HepG2 (cell line): ENCODE data around the gene PPP1R9B. TPM values are rescaled to one million over a fixed set of nuclear protein-coding genes. Genes with fewer than 3 reads are reported as not detected.

Experiments
- ATF2 ChIP-seq: sonication (generic); formaldehyde crosslinking; IDR thresholded peaks from 2 replicates; pipeline ENCODE4 v1.4.0; 2020; ENCODE audit warnings: missing genetic modification reagents
- EP300 ChIP-seq, 3 experiments: sonication (generic) in 1 of 3; formaldehyde crosslinking in 1 of 3; IDR thresholded peaks; 2 replicates each; pipeline versions ENCODE4 v1.5.1 to v1.6.1; 2011 to 2020; ENCODE audit warnings: low read depth in 2 of 3, low read length in 2 of 3, borderline replicate concordance in 1 of 3, improper control_type of control experiment in 1 of 3, mild to moderate bottlenecking in 1 of 3, missing genetic modification reagents in 1 of 3, moderate library complexity in 1 of 3
- FUBP1 ChIP-seq: sonication (generic); formaldehyde crosslinking; IDR thresholded peaks from 2 replicates; pipeline ENCODE4 v1.5.1; 2020; ENCODE audit warnings: missing genetic modification reagents, mild to moderate bottlenecking, borderline replicate concordance
- HNF1B ChIP-seq: sonication (generic); formaldehyde crosslinking; IDR thresholded peaks from 2 replicates; pipeline ENCODE4 v1.5.1; 2020; ENCODE audit warnings: mild to moderate bottlenecking, moderate library complexity, missing genetic modification reagents
- PAXIP1 ChIP-seq: sonication (generic); formaldehyde crosslinking; conservative IDR thresholded peaks from 2 replicates; pipeline ENCODE4 v1.4.0; 2020; ENCODE audit warnings: mild to moderate bottlenecking, missing genetic modification reagents, moderate library complexity
- RAD51 ChIP-seq: fragments of 450-650 bp; IDR thresholded peaks from 2 replicates; pipeline ENCODE4 v1.6.1; 2016; ENCODE audit warnings: borderline replicate concordance
- TFDP2 ChIP-seq: sonication (generic); formaldehyde crosslinking; IDR thresholded peaks from 2 replicates; pipeline ENCODE4 v1.4.0; 2020; ENCODE audit warnings: missing genetic modification reagents
- ZNF12 ChIP-seq: sonication (generic); formaldehyde crosslinking; IDR thresholded peaks from 2 replicates; pipeline ENCODE4 v1.5.0; 2020; ENCODE audit warnings: missing genetic modification reagents
- ZNF225 ChIP-seq: sonication (generic); formaldehyde crosslinking; IDR thresholded peaks from 2 replicates; pipeline ENCODE4 v1.4.0; 2020; ENCODE audit warnings: mild to moderate bottlenecking, missing genetic modification reagents
- ZNF619 ChIP-seq: sonication (generic); formaldehyde crosslinking; IDR thresholded peaks from 2 replicates; pipeline ENCODE4 v1.4.0; 2020; ENCODE audit warnings: mild to moderate bottlenecking, missing genetic modification reagents
- ZNF687 ChIP-seq: sonication (generic); formaldehyde crosslinking; IDR thresholded peaks from 2 replicates; pipeline ENCODE4 v1.5.1; 2020; ENCODE audit warnings: mild to moderate bottlenecking, missing genetic modification reagents, moderate library complexity
- ZSCAN30 ChIP-seq: sonication (generic); formaldehyde crosslinking; IDR thresholded peaks from 2 replicates; pipeline ENCODE4 v1.5.0; 2020; ENCODE audit warnings: mild to moderate bottlenecking, missing genetic modification reagents
- polyA plus RNA-seq, 8 experiments: library from polyadenylated mRNA; depleted of rRNA in 3 of 8; stranded (reverse) in 7 of 8; unstranded in 1 of 8; fragments of >200 nt; fragmentation: Illumina TruSeq in 4 of 8; extraction: Trizol in 4 of 8; gene quantifications; 2 replicates each; pipeline versions ENCODE4 v1.2.1 to v1.2.3, GENCODE V29; 2011 to 2016; ENCODE audit warnings: low read depth in 4 of 8, missing spikeins in 1 of 8, mixed read lengths in 1 of 8; ENCODE audit not compliant: insufficient read depth in 1 of 8
- total RNA-seq, 5 experiments: library from RNA; depleted of rRNA; stranded (reverse); fragments of >200 nt; fragmentation: Illumina TruSeq; extraction: Trizol; gene quantifications; 2 replicates each; pipeline ENCODE4 v1.2.3, GENCODE V29; 2016; ENCODE audit warnings: low read depth in 1 of 5

The PPP1R9B gene
- total and polyA plus RNA-seq, 2 of the 13 experiments (the other 11 are each of a cell fraction or from before 2014, with no cell fraction given), result 9.4 to 15.8 TPM

- TF ChIP-seq EP300 (IDR thresholded peaks at IDR 0.05; ENCODE audit: low read depth in 2 of 2, low read length in 2 of 2), result no peak
- no peak for TF ChIP-seq EP300 (CRISPR knock-in tag; IDR thresholded peaks at IDR 0.05; ENCODE audit: borderline replicate concordance)
- TF ChIP-seq PAXIP1, result peak; percentile 34
- peak; percentile 86 for TF ChIP-seq TFDP2
- TF ChIP-seq ZNF687 (CRISPR knock-in tag), result peak; percentile 93
- TF ChIP-seq FUBP1, result 0 out of 2 replicates have a peak, but pooled peaks have one; percentile 62
- TF ChIP-seq ZSCAN30 (CRISPR knock-in tag), result no peak
- no peak for TF ChIP-seq RAD51
- peak; percentile 45; the same call in 1 of the 2 replicates for TF ChIP-seq ZNF12 (CRISPR knock-in tag)
- peak; percentile 98; the same call in 1 of the 2 replicates for TF ChIP-seq ZNF619 (CRISPR knock-in tag)
- peak; percentile 93 for TF ChIP-seq HNF1B (CRISPR knock-in tag)
- peak; percentile 82; the same call in 1 of the 2 replicates for TF ChIP-seq ZNF225 (CRISPR knock-in tag)
- TF ChIP-seq ATF2, result peak; percentile 65; the same call in 1 of the 2 replicates
These were observed 10.8 kb upstream of the PPP1R9B start (continued) for GRCh38 chr17:50161023-50161910.
